ENCODE measurements around the gene LMTK2.

Gene LMTK2

DNA sequence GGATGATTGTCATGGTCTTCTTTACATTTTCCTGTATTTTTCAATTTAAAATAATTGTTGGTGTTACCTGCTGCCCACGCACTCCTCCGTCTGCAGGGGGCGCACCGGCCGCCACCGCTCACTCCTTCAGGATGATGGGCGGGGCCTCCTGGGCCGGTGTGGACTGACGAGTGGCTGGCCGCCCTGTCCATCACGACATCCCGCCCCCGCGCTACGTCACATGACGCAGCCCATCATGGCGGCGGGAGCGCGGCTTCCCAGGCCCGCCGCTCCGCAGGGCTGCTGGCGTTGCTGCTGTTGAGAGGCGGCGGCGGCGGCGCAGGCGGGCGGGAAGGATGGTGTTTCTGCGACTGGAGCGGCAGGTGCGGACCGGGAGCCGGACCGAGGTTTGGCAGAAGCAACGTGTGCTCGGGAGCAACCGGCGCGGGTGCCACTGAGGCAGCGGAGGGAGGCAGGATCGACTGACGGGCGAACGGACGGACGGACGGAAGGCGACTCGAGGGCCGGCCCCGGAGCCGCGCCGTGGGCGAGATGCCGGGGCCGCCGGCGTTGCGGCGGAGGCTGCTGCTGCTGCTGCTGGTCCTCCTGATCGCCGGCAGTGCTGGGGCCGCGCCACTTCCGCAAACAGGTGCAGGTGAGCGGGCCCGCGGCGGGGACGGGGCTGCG lies at the start of gene LMTK2:
Gene LMTK2, plus strand, starts transcription at position 216 of the 666 bp plus-strand sequence. Its CDS starts 316 bp downstream, at position 532.
- peaks cover 2% of the 10 kb centered on the region; the same call in 1 of the 2 replicates for H3K9me3 ChIP-seq (ENCODE audit: control insufficient read depth, insufficient read depth, low read length)
- peak; percentile 50 for DNase-seq (ENCODE audit: low read depth, low spot score)
- H3K27me3 ChIP-seq (ENCODE audit: control insufficient read depth, insufficient read depth, low read length) = no peaks in the 10 kb centered on the region
- peak within 1 kb of the TSS; percentile 99 for H3K4me3 ChIP-seq (ENCODE audit: low read length)
- H3K36me3 ChIP-seq (ENCODE audit: control insufficient read depth, insufficient read depth, low read length) = no peaks in the 10 kb centered on the region
- no peaks in the 10 kb centered on the region for H3K4me1 ChIP-seq (ENCODE audit: control insufficient read depth, insufficient read depth, low read length)
- no CpG with 5 or more reads among the region's 75 CpGs for WGBS (ENCODE audit: insufficient coverage, insufficient read length)
- H3K27ac ChIP-seq (ENCODE audit: low read length) = no peak within 1 kb of the TSS

GRCh38 chr7:98057157-98057556 lies 49.5 kb upstream of the LMTK2 start:
- Histone ChIP-seq H3K36me3 (ENCODE audit: control insufficient read depth, insufficient read depth, low read length) (no peaks in the 10 kb centered on the region), H3K4me1 (ENCODE audit: control insufficient read depth, insufficient read depth, low read length) (no peaks in the 10 kb centered on the region), H3K9me3 (ENCODE audit: control insufficient read depth, insufficient read depth, low read length) (no peaks in the 10 kb centered on the region), H3K27ac (ENCODE audit: low read length) (no peak overlapping the region), H3K4me3 (ENCODE audit: low read length) (no peak overlapping the region), H3K27me3 (ENCODE audit: control insufficient read depth, insufficient read depth, low read length) (no peaks in the 10 kb centered on the region)
- DNase-seq (ENCODE audit: low read depth, low spot score) = no peak
- no CpG with 5 or more reads among the region's 2 CpGs for WGBS (ENCODE audit: insufficient coverage, insufficient read length)

GRCh38 chr7:98058186-98058585 lies 48.5 kb upstream of the LMTK2 start:
- H3K9me3 ChIP-seq (ENCODE audit: control insufficient read depth, insufficient read depth, low read length) = no peaks in the 10 kb centered on the region
- no peak overlapping the region for H3K27ac ChIP-seq (ENCODE audit: low read length)
- H3K4me1 ChIP-seq (ENCODE audit: control insufficient read depth, insufficient read depth, low read length) = no peaks in the 10 kb centered on the region
- no peaks in the 10 kb centered on the region for H3K36me3 ChIP-seq (ENCODE audit: control insufficient read depth, insufficient read depth, low read length)
- no peak for DNase-seq (ENCODE audit: low read depth, low spot score)
- H3K4me3 ChIP-seq (ENCODE audit: low read length) = no peak overlapping the region
- no CpG with 5 or more reads among the region's 10 CpGs for WGBS (ENCODE audit: insufficient coverage, insufficient read length)
- no peaks in the 10 kb centered on the region for H3K27me3 ChIP-seq (ENCODE audit: control insufficient read depth, insufficient read depth, low read length)

DNA sequence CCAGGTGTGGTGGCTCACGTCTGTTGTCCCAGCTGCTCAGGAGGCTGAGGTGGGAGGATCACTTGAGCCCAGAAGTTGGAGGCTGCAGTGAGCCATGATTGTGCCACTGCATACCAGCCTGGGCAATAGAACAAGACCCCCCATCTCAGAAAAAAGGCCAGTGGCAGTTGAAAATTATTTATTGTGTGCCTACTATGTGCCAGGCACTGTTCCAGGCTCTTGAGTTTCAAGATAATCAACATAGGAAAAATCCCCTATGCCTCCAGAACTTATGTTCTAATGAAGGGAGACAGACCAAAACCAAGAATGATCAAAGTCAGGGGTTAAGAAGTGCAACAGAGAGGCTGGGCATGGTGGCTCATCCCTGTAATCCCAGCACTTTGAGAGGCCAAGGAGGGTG lies 42.4 kb upstream of the LMTK2 start:
- H3K27ac ChIP-seq (ENCODE audit: low read length) = no peak overlapping the region
- H3K4me1 ChIP-seq (ENCODE audit: control insufficient read depth, insufficient read depth, low read length) = no peaks in the 10 kb centered on the region
- H3K4me3 ChIP-seq (ENCODE audit: low read length) = no peak overlapping the region
- H3K36me3 ChIP-seq (ENCODE audit: control insufficient read depth, insufficient read depth, low read length) = no peaks in the 10 kb centered on the region
- H3K9me3 ChIP-seq (ENCODE audit: control insufficient read depth, insufficient read depth, low read length) = no peaks in the 10 kb centered on the region
- no peaks in the 10 kb centered on the region for H3K27me3 ChIP-seq (ENCODE audit: control insufficient read depth, insufficient read depth, low read length)
- no CpG with 5 or more reads among the region's 1 CpG for WGBS (ENCODE audit: insufficient coverage, insufficient read length)
- DNase-seq (ENCODE audit: low read depth, low spot score) = no peak

DNA sequence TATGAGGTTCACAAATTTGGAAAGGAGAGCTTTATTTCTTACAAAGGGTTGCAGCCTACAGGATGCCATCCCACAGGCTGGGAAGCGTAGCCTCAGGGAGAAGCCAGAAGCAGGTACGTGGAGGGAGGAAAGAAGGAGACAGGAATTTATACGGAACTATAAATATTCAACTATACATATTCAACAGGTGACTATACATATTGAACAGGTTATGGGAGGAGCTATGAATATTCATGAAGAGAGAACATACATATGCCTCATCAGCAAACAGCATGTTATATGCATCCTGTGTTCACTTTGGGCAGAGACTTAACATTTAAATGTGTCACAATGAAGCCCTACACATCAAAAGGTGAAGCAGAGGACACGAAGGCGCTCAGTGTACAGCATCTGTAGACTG lies 40.5 kb upstream of the LMTK2 start:
- Histone ChIP-seq H3K4me1 (ENCODE audit: control insufficient read depth, insufficient read depth, low read length) (no peaks in the 10 kb centered on the region), H3K4me3 (ENCODE audit: low read length) (no peak overlapping the region)
- DNase-seq (ENCODE audit: low read depth, low spot score) = no peak

DNA sequence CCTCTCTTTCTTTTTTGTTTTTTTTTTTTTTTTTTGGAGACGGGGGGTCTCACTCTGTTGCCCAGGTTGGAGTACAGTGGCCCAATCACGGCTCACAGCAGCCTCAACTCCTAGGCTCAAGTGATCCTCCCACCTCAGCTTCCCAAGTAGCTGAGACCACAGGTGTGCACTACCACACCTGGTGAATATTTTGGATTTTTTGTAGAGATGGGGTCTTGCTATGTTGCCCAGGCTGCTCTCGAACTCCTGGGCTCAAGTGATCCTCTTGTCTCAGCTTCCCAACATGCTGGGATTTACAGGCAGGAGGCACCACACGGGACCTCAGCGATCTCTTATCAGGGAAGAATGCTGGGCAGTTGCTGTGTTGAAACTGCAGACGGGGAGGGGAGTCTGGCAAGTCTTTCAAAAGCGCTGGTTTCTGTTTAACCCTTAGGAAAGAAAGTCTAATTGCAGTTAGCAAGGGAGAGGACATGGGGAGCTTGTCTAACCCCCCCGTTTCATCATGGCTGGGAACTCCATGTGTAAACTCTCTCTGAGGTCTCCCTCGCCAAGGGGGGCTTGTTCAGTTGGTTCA lies 39.6 kb upstream of the LMTK2 start:
- Histone ChIP-seq H3K27ac (ENCODE audit: low read length) (no peak overlapping the region), H3K27me3 (ENCODE audit: control insufficient read depth, insufficient read depth, low read length) (no peaks in the 10 kb centered on the region), H3K36me3 (ENCODE audit: control insufficient read depth, insufficient read depth, low read length) (no peaks in the 10 kb centered on the region), H3K9me3 (ENCODE audit: control insufficient read depth, insufficient read depth, low read length) (no peaks in the 10 kb centered on the region), H3K4me3 (ENCODE audit: low read length) (no peak overlapping the region), H3K4me1 (ENCODE audit: control insufficient read depth, insufficient read depth, low read length) (no peaks in the 10 kb centered on the region)
- no CpG with 5 or more reads among the region's 9 CpGs for WGBS (ENCODE audit: insufficient coverage, insufficient read length)
- no peak for DNase-seq (ENCODE audit: low read depth, low spot score)

More for the DNA sequence above, 40.5 kb upstream of the LMTK2 start:
- H3K36me3 ChIP-seq (ENCODE audit: control insufficient read depth, insufficient read depth, low read length) = no peaks in the 10 kb centered on the region
- no peak overlapping the region for H3K27ac ChIP-seq (ENCODE audit: low read length)
- no peaks in the 10 kb centered on the region for H3K27me3 ChIP-seq (ENCODE audit: control insufficient read depth, insufficient read depth, low read length)
- WGBS (ENCODE audit: insufficient coverage, insufficient read length) = no CpG with 5 or more reads among the region's 5 CpGs
- H3K9me3 ChIP-seq (ENCODE audit: control insufficient read depth, insufficient read depth, low read length) = no peaks in the 10 kb centered on the region

DNA sequence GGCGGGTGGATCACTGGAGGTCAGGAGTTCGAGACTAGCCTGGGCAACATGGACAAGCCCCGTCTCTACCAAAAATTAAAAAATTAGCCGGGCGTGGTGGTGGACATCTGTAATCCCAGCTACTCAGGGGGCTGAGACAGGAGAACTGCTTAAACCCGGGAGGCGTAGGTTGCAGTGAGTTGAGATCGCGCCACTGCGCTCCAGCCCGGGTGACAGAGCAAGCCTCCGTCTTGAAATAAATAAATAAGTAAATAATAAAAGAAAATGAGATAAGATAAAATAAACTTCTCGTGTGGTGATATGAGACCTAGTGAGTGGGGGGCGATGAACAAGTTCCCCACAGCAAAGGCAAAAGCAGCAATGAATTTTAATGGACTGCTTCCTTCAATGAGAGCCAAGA lies 33.6 kb upstream of the LMTK2 start:
- Histone ChIP-seq H3K27ac (ENCODE audit: low read length) (no peak overlapping the region), H3K9me3 (ENCODE audit: control insufficient read depth, insufficient read depth, low read length) (no peaks in the 10 kb centered on the region), H3K4me1 (ENCODE audit: control insufficient read depth, insufficient read depth, low read length) (no peaks in the 10 kb centered on the region), H3K36me3 (ENCODE audit: control insufficient read depth, insufficient read depth, low read length) (no peaks in the 10 kb centered on the region), H3K27me3 (ENCODE audit: control insufficient read depth, insufficient read depth, low read length) (no peaks in the 10 kb centered on the region), H3K4me3 (ENCODE audit: low read length) (no peak overlapping the region)
- no CpG with 5 or more reads among the region's 14 CpGs for WGBS (ENCODE audit: insufficient coverage, insufficient read length)
- no peak for DNase-seq (ENCODE audit: low read depth, low spot score)

- no CpG with 5 or more reads among the region's 2 CpGs for WGBS (ENCODE audit: insufficient coverage, insufficient read length)
- no peaks in the 10 kb centered on the region for H3K36me3 ChIP-seq (ENCODE audit: control insufficient read depth, insufficient read depth, low read length)
- H3K27me3 ChIP-seq (ENCODE audit: control insufficient read depth, insufficient read depth, low read length) = no peaks in the 10 kb centered on the region
- no peak overlapping the region for H3K27ac ChIP-seq (ENCODE audit: low read length)
- no peak overlapping the region for H3K4me3 ChIP-seq (ENCODE audit: low read length)
- no peaks in the 10 kb centered on the region for H3K9me3 ChIP-seq (ENCODE audit: control insufficient read depth, insufficient read depth, low read length)
- no peak for DNase-seq (ENCODE audit: low read depth, low spot score)
- H3K4me1 ChIP-seq (ENCODE audit: control insufficient read depth, insufficient read depth, low read length) = no peaks in the 10 kb centered on the region
These were observed 30.9 kb upstream of the LMTK2 start for GRCh38 chr7:98075801-98076200.

GRCh38 chr7:98077762-98078161 lies 28.9 kb upstream of the LMTK2 start:
- H3K27ac ChIP-seq (ENCODE audit: low read length) = no peak overlapping the region
- whole genome bisulfite sequencing (ENCODE audit: insufficient coverage, insufficient read length) = no CpG with 5 or more reads among the region's 3 CpGs
- no peaks in the 10 kb centered on the region for H3K27me3 ChIP-seq (ENCODE audit: control insufficient read depth, insufficient read depth, low read length)
- DNase-seq (ENCODE audit: low read depth, low spot score) = no peak
- no peaks in the 10 kb centered on the region for H3K36me3 ChIP-seq (ENCODE audit: control insufficient read depth, insufficient read depth, low read length)
- H3K4me3 ChIP-seq (ENCODE audit: low read length) = no peak overlapping the region
- no peaks in the 10 kb centered on the region for H3K9me3 ChIP-seq (ENCODE audit: control insufficient read depth, insufficient read depth, low read length)
- no peaks in the 10 kb centered on the region for H3K4me1 ChIP-seq (ENCODE audit: control insufficient read depth, insufficient read depth, low read length)

GRCh38 chr7:98078197-98078870 lies 28.3 kb upstream of the LMTK2 start:
- no peak overlapping the region for H3K27ac ChIP-seq (ENCODE audit: low read length)
- H3K27me3 ChIP-seq (ENCODE audit: control insufficient read depth, insufficient read depth, low read length) = no peaks in the 10 kb centered on the region
- H3K4me1 ChIP-seq (ENCODE audit: control insufficient read depth, insufficient read depth, low read length) = no peaks in the 10 kb centered on the region
- no CpG with 5 or more reads among the region's 11 CpGs for WGBS (ENCODE audit: insufficient coverage, insufficient read length)
- H3K36me3 ChIP-seq (ENCODE audit: control insufficient read depth, insufficient read depth, low read length) = no peaks in the 10 kb centered on the region
- no peak overlapping the region for H3K4me3 ChIP-seq (ENCODE audit: low read length)
- H3K9me3 ChIP-seq (ENCODE audit: control insufficient read depth, insufficient read depth, low read length) = no peaks in the 10 kb centered on the region
- no peak for DNase-seq (ENCODE audit: low read depth, low spot score)
